NCI-H446 (cell line): ENCODE results near the gene MACO1.
"Not testable (repeated sequence)": the region's sequence is repeated elsewhere in the genome, so short reads cannot be mapped to it uniquely, and the experiment has no call there.

Source experiments
- DNase-seq, 2 experiments: peaks; one replicate each; lab custom pipeline; 2025; lab: John Stamatoyannopoulos, UW

MACO1 gene, protein sequence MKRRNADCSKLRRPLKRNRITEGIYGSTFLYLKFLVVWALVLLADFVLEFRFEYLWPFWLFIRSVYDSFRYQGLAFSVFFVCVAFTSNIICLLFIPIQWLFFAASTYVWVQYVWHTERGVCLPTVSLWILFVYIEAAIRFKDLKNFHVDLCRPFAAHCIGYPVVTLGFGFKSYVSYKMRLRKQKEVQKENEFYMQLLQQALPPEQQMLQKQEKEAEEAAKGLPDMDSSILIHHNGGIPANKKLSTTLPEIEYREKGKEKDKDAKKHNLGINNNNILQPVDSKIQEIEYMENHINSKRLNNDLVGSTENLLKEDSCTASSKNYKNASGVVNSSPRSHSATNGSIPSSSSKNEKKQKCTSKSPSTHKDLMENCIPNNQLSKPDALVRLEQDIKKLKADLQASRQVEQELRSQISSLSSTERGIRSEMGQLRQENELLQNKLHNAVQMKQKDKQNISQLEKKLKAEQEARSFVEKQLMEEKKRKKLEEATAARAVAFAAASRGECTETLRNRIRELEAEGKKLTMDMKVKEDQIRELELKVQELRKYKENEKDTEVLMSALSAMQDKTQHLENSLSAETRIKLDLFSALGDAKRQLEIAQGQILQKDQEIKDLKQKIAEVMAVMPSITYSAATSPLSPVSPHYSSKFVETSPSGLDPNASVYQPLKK

GRCh38 chr1:25430073-25430966 is at the start of gene MACO1:
MACO1 (plus strand) TSS chr1:25430897; CDS start chr1:25431099, 202 bp downstream.
- peak; percentile 98 to 99 for DNase-seq

DNA sequence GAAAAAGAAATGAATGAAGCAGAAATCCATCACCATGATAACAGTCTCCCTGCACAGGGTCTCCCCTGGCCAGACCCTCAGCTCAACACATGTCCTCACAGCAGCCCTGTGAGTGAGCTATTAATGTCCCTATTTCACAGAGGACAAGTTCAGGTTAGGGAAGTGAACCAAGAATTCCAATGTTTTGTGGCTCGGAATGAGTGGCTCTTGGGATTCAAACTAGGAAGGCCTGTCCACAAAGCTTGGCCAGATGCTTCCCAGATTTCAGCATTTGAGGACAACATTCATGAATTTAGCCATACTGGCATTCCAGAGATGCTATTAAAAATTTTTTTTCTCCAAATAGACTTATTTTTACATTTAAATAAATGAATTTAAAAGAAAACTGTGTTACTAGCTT is 48.2 kb upstream of the MACO1 start:
- not testable (repeated sequence) for DNase-seq

GRCh38 chr1:25383090-25383489 is 47.6 kb upstream of the MACO1 start:
- DNase-seq: not testable (repeated sequence)

GRCh38 chr1:25383875-25384274 is 46.8 kb upstream of the MACO1 start:
- not testable (repeated sequence) for DNase-seq

DNA sequence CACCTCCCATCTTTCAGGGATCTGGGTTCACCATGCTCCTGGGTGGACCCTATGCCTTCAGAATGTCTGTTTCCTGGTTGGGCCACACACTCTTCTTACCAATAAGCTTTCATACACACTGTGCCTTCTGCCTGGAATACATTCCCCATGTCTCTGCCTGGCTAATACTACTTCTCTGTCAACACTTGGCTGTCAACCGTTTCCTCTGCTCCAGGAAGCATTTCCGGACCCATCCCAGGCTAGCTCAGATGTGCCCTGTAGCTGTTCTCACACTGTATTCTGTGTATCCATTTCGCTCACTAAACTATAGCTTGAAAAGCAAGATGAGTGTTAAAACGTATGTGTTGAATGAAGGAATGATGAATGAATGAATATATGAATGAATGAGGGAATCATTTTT is 43.6 kb upstream of the MACO1 start:
- DNase-seq: not testable (repeated sequence)

GRCh38 chr1:25388691-25389090 is 42.0 kb upstream of the MACO1 start:
- DNase-seq: not testable (repeated sequence)

DNA sequence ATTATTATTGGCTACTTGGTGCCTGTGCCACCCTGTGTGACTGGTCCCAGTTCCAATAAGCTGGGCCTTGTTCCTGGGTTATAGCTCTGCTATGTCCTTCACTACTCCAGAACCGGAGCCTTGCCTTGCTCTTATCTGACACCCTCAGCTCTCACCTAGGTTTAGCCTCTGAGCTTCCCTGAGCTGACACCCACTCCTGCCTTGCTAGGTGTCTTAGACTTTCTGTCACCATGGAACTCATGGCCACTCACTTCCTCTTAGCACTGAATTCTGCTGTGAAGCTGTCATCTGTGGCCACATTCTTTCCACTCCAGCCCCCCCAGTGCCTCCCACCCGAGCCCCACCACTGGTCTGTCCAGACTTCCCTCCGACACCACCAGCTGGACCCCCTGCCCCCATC is 41.0 kb upstream of the MACO1 start:
- not testable (repeated sequence) for DNase-seq

DNA sequence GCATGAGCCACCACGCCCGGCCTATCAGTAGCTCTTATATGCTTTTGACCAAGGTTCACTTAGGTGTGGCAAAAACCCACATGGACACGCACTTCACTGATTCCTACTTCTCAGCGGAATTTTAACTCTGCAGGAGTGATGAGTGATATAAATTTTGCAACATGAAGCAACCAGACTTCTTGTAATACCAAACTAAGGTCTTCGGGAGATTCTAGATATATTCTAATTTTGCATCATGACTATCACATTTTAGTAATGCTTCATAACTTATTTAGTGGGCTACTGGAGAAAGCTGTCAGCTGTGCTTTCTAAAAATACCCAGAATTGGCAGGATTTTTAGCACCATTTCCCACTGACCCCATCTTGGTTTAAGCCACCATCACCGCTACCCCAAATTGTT is 37.9 kb upstream of the MACO1 start:
- DNase-seq: no peak

GRCh38 chr1:25397549-25397948 is 33.1 kb upstream of the MACO1 start:
- not testable (repeated sequence) for DNase-seq

GRCh38 chr1:25398079-25398478 is 32.6 kb upstream of the MACO1 start:
- DNase-seq: not testable (repeated sequence)

DNA sequence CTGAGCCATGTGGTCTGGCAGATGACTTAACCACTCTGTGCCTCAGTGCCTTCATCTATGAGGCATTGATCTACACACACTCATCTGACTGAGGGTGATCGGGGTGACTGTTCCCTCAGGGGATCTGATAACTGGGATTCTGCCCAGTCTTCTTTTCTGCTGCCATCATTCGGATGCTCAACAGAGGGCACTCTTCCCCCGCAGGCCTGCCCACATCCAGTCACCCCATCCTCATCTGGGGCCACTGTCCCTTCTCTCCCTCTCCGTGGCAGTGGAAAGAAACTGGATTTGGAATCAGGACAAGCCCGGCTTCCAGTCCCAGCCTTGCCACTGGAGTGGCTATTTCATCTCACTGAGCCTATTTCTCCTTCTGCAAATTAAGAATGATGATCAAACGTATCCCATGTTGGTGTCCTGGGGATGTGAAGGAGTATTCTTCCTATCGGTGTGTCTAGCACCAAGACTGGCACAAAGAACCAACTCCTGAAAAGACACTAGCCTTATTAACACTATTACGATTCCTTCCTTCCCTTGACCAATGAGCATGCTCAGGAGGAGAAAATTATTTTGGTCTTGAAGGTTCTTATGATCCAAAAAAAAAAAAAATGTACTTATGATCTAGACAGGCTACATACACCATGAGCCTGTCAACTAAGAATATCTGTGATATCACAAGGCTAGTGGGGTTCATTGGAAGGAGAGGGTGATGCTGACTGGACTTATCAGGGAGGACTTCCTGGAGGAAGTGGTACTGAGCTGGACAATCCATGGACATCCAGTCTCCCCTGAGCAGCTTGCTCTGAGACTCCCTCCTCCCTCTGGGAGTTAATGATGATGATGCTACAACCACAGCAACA is 27.5 kb upstream of the MACO1 start:
- DNase-seq: peak in 1 of 2 experiments; percentile 19

GRCh38 chr1:25405731-25406305 is 24.9 kb upstream of the MACO1 start:
- not testable (repeated sequence) for DNase-seq

- not testable (repeated sequence) for DNase-seq
Observed at GRCh38 chr1:25409641-25410427, 20.9 kb upstream of the MACO1 start.

GRCh38 chr1:25412872-25413623 is 17.6 kb upstream of the MACO1 start:
- not testable (repeated sequence) for DNase-seq

DNA sequence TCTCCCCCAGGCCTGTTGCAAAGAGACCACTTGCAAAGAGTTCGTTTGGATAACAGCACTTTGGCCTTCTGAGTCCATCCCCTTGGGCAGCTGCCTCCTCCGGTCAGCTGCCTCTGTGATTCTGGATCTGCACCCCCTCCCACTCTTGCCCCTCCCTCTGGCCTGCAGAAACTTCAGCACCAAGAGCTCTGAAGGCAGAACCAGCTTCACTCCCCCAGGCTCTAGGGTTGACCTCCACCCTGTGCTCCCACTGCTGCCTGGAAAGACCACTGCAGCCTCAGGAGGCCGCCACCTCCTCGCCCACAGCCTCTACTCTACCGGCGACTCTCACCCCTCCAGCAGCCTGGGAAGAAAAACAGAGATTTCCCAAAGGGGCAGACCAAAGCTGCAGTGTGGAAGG is 16.5 kb upstream of the MACO1 start:
- not testable (repeated sequence) for DNase-seq

- not testable (repeated sequence) for DNase-seq
Observed at GRCh38 chr1:25414578-25414977, 16.1 kb upstream of the MACO1 start.

DNA sequence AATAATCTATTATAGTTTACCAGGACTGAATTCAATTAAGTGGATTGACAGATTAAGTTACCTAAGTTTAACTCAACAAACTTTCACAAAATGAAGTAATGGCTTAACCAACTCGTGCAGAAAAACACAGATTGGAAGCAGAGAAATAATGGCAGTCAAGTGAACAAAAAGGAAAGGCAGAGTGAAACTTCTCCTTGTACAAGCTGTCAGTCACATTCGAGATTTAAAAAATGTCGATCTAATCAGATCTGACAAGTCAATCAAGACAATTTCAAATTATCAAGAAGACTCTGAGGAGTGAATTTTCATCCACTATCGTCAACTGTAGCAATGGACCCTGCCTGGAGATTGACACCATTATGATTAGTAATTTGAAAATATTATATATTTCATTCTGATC is 13.4 kb upstream of the MACO1 start:
- not testable (repeated sequence) for DNase-seq

DNA sequence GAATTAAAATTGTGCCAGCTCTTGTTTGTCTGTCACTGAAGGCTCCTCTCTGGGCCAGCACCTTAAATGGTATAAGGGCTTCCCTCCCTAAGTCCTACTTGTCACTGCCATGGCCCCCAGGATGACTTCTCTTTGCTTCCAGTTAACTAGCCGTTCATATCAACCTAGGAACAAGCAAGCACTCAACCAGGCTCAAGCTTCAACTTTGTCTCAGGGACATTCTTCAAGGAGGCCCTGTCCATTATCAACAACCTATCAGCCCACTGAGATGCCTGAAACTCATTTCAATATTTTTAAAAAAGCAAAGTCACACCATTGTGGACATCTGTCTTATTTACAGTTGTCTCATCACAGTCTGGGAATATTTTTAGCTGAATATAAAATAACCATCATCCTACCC is 11.4 kb upstream of the MACO1 start:
- DNase-seq: not testable (repeated sequence)

- DNase-seq: not testable (repeated sequence)
Observed at GRCh38 chr1:25420715-25421114, 10.0 kb upstream of the MACO1 start, which contains the start of gene RHCE. RHCE (minus strand) TSS chr1:25420825; CDS start chr1:25420786, 39 bp downstream.
